CD4-positive, alpha-beta T cell treated with Interleukin-6 at 100 ng/mL for 8 hours (primary cell): ENCODE data around the gene CPZ.
"Not testable (repeated sequence)": the region's sequence is repeated elsewhere in the genome, so short reads cannot be mapped to it uniquely, and the experiment has no call there.

Experiments
- DNase-seq: peaks from one replicate; pipeline ENCODE4 v3.0.0-alpha.2; 2020; ENCODE audit warnings: mixed read lengths, low spot score

Gene CPZ

DNA sequence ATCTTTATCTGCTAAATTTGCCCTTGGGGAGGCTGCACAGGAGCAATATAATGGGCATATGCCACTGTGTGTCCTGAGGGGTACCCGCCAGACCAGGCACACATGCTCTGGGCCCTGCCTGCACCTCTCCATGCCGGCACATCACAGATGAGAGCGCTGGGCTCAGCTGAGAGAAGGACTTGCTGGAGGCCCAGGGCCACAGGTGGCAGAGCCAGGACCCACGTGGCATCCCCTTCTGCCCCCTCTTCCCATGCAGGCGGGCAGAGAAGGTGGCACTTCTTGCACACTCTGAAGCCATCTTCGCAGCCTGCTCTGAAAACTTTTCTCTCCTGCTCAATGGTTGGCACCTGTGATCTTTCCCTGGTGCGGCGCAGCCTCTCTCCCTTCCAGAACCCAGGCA lies 20.1 kb downstream of the CPZ start:
- DNase-seq, result no peak

DNA sequence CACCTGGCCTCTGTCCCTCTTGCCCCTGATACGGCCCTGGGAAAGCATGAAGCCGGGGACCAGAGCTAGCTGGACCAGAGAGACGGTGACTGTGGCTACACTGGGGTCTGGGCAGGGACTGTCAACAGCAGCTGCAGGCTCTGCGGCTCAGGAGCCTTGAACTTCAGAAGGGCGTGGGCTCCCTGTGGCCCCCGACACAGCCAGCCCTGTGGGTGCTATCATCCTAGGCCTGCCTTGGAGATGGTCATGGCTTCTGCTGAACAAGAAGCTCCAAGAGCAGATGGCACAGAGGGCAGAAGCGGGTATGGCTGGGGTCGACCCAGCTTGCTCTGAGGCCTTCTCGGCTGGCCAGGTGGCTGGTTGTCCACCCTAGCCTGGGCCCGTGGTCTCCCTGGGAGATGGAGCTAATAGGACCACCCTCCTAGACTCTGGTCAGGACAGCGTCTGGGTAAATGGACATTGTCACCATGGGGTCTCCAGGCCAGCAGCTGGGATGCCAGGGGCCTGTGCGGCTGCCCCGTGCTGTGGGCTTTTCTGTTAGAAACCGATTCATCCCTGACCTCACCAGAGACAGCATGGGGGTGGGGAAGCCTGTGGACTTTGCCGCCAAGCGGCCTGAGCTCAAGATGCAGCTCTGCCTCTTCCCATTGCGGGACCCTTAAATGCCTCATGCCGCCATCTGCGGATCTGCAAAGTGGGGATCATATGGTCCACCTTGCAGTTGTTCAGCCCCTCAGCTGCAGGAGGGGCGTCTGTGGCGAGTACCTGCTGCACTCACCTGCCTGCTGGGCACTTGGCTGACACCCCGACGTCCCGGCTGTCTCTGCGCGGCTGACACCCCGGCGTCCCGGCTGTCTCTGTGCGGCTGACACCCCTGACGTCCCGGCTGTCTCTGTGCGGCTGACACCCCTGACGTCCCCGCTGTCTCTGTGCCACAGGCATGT lies 21.1 kb downstream of the CPZ start:
- no peak for DNase-seq

GRCh38 chr4:8614365-8615193 lies 22.0 kb downstream of the CPZ start:
- DNase-seq, result no peak

DNA sequence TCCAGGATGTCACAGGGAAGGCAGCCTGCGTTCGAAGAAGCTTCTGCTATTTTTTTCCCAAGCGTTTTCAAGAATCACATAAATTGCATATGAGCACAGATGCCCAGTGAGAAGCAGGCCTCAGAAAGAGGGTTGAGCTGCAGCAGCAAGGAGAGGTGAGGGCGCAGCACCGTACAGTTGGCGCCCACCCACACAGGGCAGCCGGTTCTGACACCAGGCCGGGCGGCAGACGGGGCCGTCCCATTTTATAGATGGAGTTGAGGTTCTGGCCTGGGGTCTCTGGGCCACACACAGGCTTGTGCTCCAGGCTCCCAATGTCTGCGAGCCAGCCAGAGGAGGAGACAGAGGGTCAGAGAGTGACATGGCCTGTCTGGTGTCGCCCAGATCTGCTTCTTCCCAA lies 22.8 kb downstream of the CPZ start:
- no peak for DNase-seq

GRCh38 chr4:8615921-8616787 lies 23.6 kb downstream of the CPZ start:
- DNase-seq, result no peak

DNA sequence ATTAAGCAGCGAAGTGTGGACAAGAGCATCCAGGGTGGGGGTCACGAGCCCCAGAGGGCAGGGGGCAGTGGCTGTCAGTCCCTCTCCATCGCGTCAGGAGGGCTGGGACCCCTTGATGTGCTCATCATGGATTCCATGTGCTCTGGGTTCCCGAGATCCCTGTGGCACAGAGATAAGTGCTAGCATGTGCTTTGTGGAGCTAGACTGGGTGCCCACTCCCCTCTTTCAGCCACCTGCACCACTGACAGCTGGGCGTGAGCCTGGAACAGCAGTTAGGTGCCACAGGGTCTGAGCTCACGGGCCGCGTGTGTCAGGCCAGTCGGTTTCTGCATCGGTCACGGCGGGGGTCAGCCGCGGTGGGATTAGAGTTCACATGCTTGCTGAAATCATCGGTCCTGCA lies 24.3 kb downstream of the CPZ start:
- no peak for DNase-seq

DNA sequence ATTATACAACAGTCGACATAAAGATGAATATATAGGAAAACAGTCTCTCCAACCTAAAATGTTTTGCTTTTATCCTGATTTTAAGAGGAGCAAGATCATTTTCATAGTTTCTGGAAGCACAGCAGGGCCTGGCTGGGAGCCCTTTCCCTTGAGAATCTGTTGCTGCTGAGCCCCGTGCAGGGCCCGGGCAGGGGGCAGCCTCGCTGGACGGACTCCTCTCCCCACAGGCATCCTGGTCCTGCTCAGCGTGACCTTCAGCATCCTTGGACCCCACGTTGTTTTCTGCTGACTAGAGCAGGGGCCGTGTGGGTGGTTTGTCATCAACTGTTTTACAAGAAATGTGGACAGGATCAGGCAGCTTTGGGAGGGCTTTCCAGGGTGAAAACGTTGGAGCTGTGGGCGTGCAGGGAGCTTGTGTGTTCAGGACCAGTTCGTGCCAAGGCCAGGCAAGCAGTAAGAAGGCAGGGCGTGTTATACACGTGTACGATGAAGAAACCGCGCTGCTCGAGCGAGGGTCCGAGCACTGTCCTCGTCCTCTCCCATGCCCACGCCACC lies 25.0 kb downstream of the CPZ start:
- DNase-seq, result no peak

DNA sequence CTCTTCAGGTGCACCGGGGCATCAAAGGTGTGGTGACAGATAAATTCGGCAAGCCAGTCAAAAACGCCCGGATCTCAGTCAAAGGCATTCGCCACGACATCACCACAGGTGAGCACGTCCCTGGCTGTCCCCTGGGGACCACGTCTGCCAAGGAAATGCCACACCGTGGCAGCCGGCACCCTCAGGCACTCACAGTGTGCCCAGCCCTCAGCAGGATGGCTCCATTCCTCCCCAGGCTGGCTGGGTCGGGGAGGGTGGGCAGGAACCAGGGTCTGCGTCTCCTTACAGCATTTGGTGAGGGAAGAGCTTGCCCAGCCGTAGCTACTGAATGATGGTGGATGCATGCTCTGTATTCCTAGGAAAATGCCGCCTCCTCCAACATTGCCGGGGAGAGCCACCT lies 25.9 kb downstream of the CPZ start:
- DNase-seq, result no peak

- no peak for DNase-seq
Observed at GRCh38 chr4:8618961-8619720, 26.6 kb downstream of the CPZ start.

DNA sequence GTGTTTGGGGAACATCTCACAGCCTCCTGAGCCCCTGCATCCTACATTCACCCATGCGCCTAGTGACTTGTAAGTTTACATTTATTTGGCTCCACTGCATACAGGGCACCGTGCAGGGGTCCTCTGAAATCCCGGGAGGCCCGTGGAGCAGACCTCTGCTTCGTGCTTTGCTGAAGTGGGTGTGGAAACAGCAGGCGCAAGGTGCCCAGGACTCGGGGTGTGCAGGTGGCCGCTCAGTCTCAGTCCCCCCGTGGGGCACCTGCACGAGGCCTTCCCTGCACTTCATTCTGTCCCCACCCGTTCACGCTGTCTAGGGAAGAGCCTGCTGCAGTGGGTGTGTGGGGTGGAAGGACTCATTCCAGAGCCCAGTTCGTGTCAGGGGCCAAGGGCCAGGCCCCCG lies 28.6 kb downstream of the CPZ start:
- not testable (repeated sequence) for DNase-seq

- DNase-seq, result not testable (repeated sequence)
Observed at GRCh38 chr4:8624601-8625272, 32.2 kb downstream of the CPZ start.

- DNase-seq, result not testable (repeated sequence)
Observed at GRCh38 chr4:8630240-8630905, 37.8 kb downstream of the CPZ start.

DNA sequence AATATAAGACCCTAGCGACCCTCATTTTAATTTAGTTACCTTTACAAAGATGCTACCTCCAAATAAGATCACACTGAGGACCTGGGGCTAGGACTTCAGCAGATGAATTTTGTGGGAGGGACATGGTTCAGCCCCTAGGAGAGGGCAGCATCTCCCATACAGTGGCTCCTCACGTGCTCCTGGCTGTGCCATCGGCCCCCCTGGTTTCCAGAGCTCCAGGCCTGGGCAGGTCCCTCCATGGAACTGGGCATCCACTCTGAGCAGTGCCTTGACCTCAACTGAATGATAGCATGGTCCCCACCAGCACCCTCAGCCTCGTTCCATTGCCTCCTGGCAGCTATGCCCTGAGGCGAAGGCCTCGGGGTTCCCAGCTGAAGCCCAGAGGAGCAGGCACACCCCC lies 39.3 kb downstream of the CPZ start:
- not testable (repeated sequence) for DNase-seq

GRCh38 chr4:8634773-8635172 lies 42.2 kb downstream of the CPZ start:
- DNase-seq, result not testable (repeated sequence)

DNA sequence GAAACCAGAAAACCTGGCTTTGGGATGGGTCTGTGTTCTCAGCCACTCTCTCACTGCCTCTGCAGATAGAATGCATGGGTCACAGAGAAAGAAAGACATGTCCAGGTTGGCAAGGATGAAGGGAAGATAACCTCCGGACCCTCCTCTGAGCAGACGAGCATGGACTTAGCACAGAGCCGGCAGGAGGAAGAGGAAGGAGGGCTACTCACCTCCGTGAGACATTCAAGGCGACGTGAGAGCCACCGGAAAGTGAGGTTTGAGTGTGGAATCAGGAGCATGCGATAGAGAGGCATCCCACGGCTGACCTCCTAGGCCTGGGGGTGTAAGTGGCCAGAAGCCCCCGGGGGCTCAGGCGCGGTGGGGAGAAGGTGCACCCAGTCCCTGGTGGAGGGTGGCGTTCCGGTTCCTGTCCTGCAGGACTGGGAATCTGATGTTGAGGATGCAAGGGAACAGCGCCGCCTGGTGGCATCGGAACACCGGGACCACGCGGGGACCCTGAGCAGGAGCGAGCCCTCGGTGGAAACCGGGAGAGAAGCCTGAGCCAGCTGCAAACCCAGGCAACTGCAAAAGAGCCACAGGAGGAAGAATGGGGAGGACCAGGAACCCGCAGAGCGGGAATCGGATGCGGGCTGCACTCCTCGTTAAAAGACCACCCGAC lies 43.5 kb downstream of the CPZ start:
- DNase-seq, result not testable (repeated sequence)

- no peak for DNase-seq
Observed at GRCh38 chr4:8637456-8637984, 45.0 kb downstream of the CPZ start.

- DNase-seq, result no peak
Observed at GRCh38 chr4:8639021-8639420, 46.5 kb downstream of the CPZ start.

GRCh38 chr4:8639777-8640720 lies 47.5 kb downstream of the CPZ start:
- DNase-seq, result no peak
